HepG2 (cell line): ENCODE measurements around the gene DLX1. TPM values are rescaled to one million over a fixed set of nuclear protein-coding genes. Genes with fewer than 3 reads are reported as not detected.

ENCODE experiments used
- ATAC-seq: fragments of 200-7000 bp; cut with Tn5 transposase; 3 replicates; pipeline ENCODE4 v1.9.1; 2020; ENCODE audit warnings: mild to moderate bottlenecking, moderate library complexity
- BruUV-seq: library from RNA; stranded (reverse); fragments of 400-500 nt; replicated peaks from 2 replicates; lab custom pipeline; 2021; lab: Mats Ljungman, UMichigan
- CTCF ChIA-PET: fragments of 300-600 bp; formaldehyde crosslinking; extraction: SDS; loops from one replicate; lab custom pipeline; 2021; ENCODE audit warnings: low total read pairs, inconsistent platforms, low intra/inter-chr PET ratio; lab: Yijun Ruan, JAX
- POLR2A ChIA-PET: fragments of 350-600 bp; sonication (Branson Sonifier 250); formaldehyde crosslinking; loops from one replicate; lab custom pipeline; 2020; ENCODE audit warnings: antibody characterized with exemption, inconsistent platforms; lab: Yijun Ruan, JAX
- DNase-seq: peaks from one replicate; pipeline ENCODE4 v3.0.0-alpha.2; 2015; ENCODE audit warnings: low spot score
- FAIRE-seq: peaks from 3 replicates; lab custom pipeline; 2011; peaks lifted over from hg19 to GRCh38; lab: Jason Lieb, UNC
- H2AFZ ChIP-seq: one replicate; pipeline ENCODE4 v1.6.1; 2011; ENCODE audit warnings: low read length, inconsistent platforms
- H3K27ac ChIP-seq: fragments of 300-600 bp; 3 replicates; pipeline ENCODE4 v1.8.0; 2011; ENCODE audit warnings: mixed run types, mild to moderate bottlenecking, mixed read lengths, low read length, inconsistent platforms; ENCODE audit not compliant: insufficient read depth; ENCODE audit errors: extremely low read length
- H3K27me3 ChIP-seq, 2 experiments: fragments of 200-600 bp in 1 of 2; 2 replicates in 1 of 2; 3 replicates in 1 of 2; pipeline versions ENCODE4 v1.6.0 to v1.8.0; 2011; ENCODE audit warnings: low read length in 2 of 2, mild to moderate bottlenecking in 2 of 2, moderate library complexity in 2 of 2, inconsistent platforms in 1 of 2; ENCODE audit not compliant: insufficient read depth in 2 of 2, control insufficient read depth in 1 of 2
- H3K36me3 ChIP-seq, 2 experiments: fragments of 200-600 bp in 1 of 2; replicated peaks in 1 of 2; 2 replicates in 1 of 2; 3 replicates in 1 of 2; pipeline versions ENCODE4 v1.5.1 to v1.8.0; 2011; ENCODE audit warnings: low read length in 2 of 2, inconsistent platforms in 1 of 2; ENCODE audit not compliant: insufficient read depth in 2 of 2, control insufficient read depth in 1 of 2
- H3K4me1 ChIP-seq: 2 replicates; pipeline ENCODE4 v1.5.1; 2012; ENCODE audit warnings: low read length, inconsistent platforms; ENCODE audit not compliant: insufficient read depth
- H3K4me2 ChIP-seq: 2 replicates; pipeline ENCODE4 v1.6.0; 2011; ENCODE audit warnings: low read depth, low read length, inconsistent platforms
- H3K4me3 ChIP-seq, 3 experiments: fragments of 200-600 bp in 1 of 3; sonication (generic), shearing (Covaris generic) in 1 of 3; replicated peaks in 1 of 3; 2 replicates each; pipeline ENCODE4 v1.5.1; 2011 to 2016; ENCODE audit warnings: low read length in 3 of 3, inconsistent platforms in 2 of 3, low read depth in 2 of 3, mild to moderate bottlenecking in 2 of 3, control low read depth in 1 of 3, mixed read lengths in 1 of 3; ENCODE audit not compliant: insufficient read depth in 1 of 3
- H3K79me2 ChIP-seq: one replicate; pipeline ENCODE4 v1.6.1; 2011; ENCODE audit warnings: low read length, inconsistent platforms; ENCODE audit not compliant: insufficient read depth
- H3K9ac ChIP-seq: 2 replicates; pipeline ENCODE4 v1.6.0; 2011; ENCODE audit warnings: mild to moderate bottlenecking, low read depth, low read length, inconsistent platforms; ENCODE audit not compliant: insufficient read depth
- H3K9me3 ChIP-seq: 2 replicates; pipeline ENCODE4 v1.5.1; 2012; ENCODE audit warnings: mild to moderate bottlenecking, low read length
- H4K20me1 ChIP-seq: 2 replicates; pipeline ENCODE4 v1.6.0; 2011; ENCODE audit warnings: inconsistent platforms, mild to moderate bottlenecking, low read length, moderate library complexity; ENCODE audit not compliant: insufficient read depth
- FLYWCH1 ChIP-seq: sonication (generic); formaldehyde crosslinking; IDR thresholded peaks from 2 replicates; pipeline ENCODE4 v1.8.1; 2023; ENCODE audit warnings: mild to moderate bottlenecking, missing genetic modification reagents
- FOXK2 ChIP-seq: fragments of 450-650 bp; IDR thresholded peaks from 2 replicates; pipeline ENCODE4 v1.6.1; 2016
- HDAC2 ChIP-seq: sonication (generic); formaldehyde crosslinking; IDR thresholded peaks from 2 replicates; pipeline ENCODE4 v1.4.0; 2020; ENCODE audit warnings: missing genetic modification reagents
- JUN ChIP-seq: sonication (generic); formaldehyde crosslinking; IDR thresholded peaks from 2 replicates; pipeline ENCODE4 v1.4.0; 2020; ENCODE audit warnings: mild to moderate bottlenecking, missing genetic modification reagents
- NKX3-1 ChIP-seq: sonication (generic); formaldehyde crosslinking; IDR thresholded peaks from 2 replicates; pipeline ENCODE4 v1.5.0; 2020; ENCODE audit warnings: missing genetic modification reagents
- NPAS2 ChIP-seq: sonication (generic); formaldehyde crosslinking; IDR thresholded peaks from 2 replicates; pipeline ENCODE4 v1.8.0; 2022; ENCODE audit warnings: mild to moderate bottlenecking, missing genetic modification reagents, borderline replicate concordance
- ONECUT2 ChIP-seq: sonication (generic); formaldehyde crosslinking; IDR thresholded peaks from 2 replicates; pipeline ENCODE4 v1.4.0; 2020; ENCODE audit warnings: missing genetic modification reagents
- PPARG ChIP-seq: conservative IDR thresholded peaks from 2 replicates; pipeline ENCODE4 v1.6.1; 2016; ENCODE audit warnings: missing biosample characterization, missing genetic modification reagents
- SCMH1 ChIP-seq: sonication (generic); formaldehyde crosslinking; IDR thresholded peaks from 2 replicates; pipeline ENCODE4 v1.9.0; 2021; ENCODE audit warnings: missing genetic modification reagents, mild to moderate bottlenecking, borderline replicate concordance
- SIX4 ChIP-seq: sonication (generic); formaldehyde crosslinking; IDR thresholded peaks from 2 replicates; pipeline ENCODE4 v1.4.0; 2020; ENCODE audit warnings: missing genetic modification reagents
- TCF7 ChIP-seq: sonication (generic); IDR thresholded peaks from 2 replicates; pipeline ENCODE4 v1.6.1; 2016; ENCODE audit warnings: antibody characterized with exemption, low read depth
- ZNF547 ChIP-seq: sonication (generic); formaldehyde crosslinking; IDR thresholded peaks from 2 replicates; pipeline ENCODE4 v1.5.1; 2020; ENCODE audit warnings: mild to moderate bottlenecking, missing genetic modification reagents
- ZNF614 ChIP-seq: IDR thresholded peaks from 2 replicates; pipeline ENCODE4 v1.6.1; 2018; ENCODE audit warnings: missing biosample characterization, missing genetic modification reagents, inconsistent platforms, borderline replicate concordance
- ZNF7 ChIP-seq: IDR thresholded peaks from 2 replicates; pipeline ENCODE4 v1.6.1; 2016; ENCODE audit warnings: missing biosample characterization, missing genetic modification reagents
- WGBS: methylation state at CpG from one replicate; pipeline ENCODE4 v1.1.6; 2017; ENCODE audit warnings: low lambda C conversion rate; 5-methylcytosine and 5-hydroxymethylcytosine counted together
- in situ Hi-C: cut with HindIII; loops from 2 replicates; pipeline ENCODE4 v1.10.0; 2017; ENCODE audit warnings: low pct_unique_long_range_greater_than_20kb; ENCODE audit not compliant: extremely low pct_ligation_motif_present
- intact Hi-C: fragments of 100-400 bp; cut with micrococcal nuclease; formaldehyde crosslinking; loops from one replicate; pipeline ENCODE4 v1.10.0; 2022; ENCODE audit not compliant: unreplicated experiment
- polyA plus RNA-seq, 8 experiments: library from polyadenylated mRNA; depleted of rRNA in 3 of 8; stranded (reverse) in 7 of 8; unstranded in 1 of 8; fragments of >200 nt; fragmentation: Illumina TruSeq in 4 of 8; extraction: Trizol in 4 of 8; gene quantifications; 2 replicates each; pipeline versions ENCODE4 v1.2.1 to v1.2.3, GENCODE V29; 2011 to 2016; ENCODE audit warnings: low read depth in 4 of 8, missing spikeins in 1 of 8, mixed read lengths in 1 of 8; ENCODE audit not compliant: insufficient read depth in 1 of 8
- total RNA-seq, 5 experiments: library from RNA; depleted of rRNA; stranded (reverse); fragments of >200 nt; fragmentation: Illumina TruSeq; extraction: Trizol; gene quantifications; 2 replicates each; pipeline ENCODE4 v1.2.3, GENCODE V29; 2016; ENCODE audit warnings: low read depth in 1 of 5
- TF ChIP-seq, protein P1 (sequence below): sonication (generic); formaldehyde crosslinking; IDR thresholded peaks from 2 replicates; pipeline ENCODE4 v1.8.1; 2023; ENCODE audit warnings: missing genetic modification reagents, mild to moderate bottlenecking, borderline replicate concordance
- TF ChIP-seq, protein P2 (sequence below): IDR thresholded peaks from 2 replicates; pipeline ENCODE4 v1.4.0; 2020; ENCODE audit warnings: mild to moderate bottlenecking, missing genetic modification reagents
- TF ChIP-seq, protein P3 (sequence below): sonication (generic); formaldehyde crosslinking; IDR thresholded peaks from 2 replicates; pipeline ENCODE4 v1.8.0; 2022; ENCODE audit warnings: mild to moderate bottlenecking, missing genetic modification reagents

Gene DLX1
- total and polyA plus RNA-seq, 2 of the 13 experiments (the other 11 are each of a cell fraction or from before 2014, with no cell fraction given): 0.18 to 0.86 TPM

DNA sequence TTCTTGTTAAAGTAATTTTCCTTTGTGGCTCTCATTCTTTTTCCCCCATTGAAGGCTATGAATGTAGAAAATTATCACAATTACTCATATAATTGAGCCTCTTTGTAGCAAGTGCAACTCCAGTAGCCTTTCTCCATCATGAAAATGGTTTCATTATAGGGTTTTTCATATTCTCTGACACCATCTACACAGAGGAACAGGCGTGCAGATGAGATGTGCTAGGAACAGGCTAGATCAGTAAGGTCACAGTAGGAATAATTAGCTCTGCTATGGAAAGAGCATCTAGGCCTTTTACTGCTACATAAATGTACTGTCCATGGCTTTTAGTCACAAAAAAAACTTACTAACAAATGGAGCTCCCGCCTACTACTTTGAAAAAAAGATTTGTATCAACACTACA lies 12.6 kb upstream of the DLX1 start (continued):
- TF ChIP-seq SCMH1 (CRISPR knock-in tag) (no peak), ZNF7 (CRISPR knock-in tag) (no peak), ZNF547 (no peak), JUN (CRISPR knock-in tag) (no peak), SIX4 (CRISPR knock-in tag) (no peak)
- TF ChIP-seq, protein P1, sequence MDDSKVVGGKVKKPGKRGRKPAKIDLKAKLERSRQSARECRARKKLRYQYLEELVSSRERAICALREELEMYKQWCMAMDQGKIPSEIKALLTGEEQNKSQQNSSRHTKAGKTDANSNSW (CRISPR knock-in tag): no peak

- H3K27ac ChIP-seq: no peak overlapping the region
- no peaks in the 10 kb centered on the region for H3K27me3 ChIP-seq
- H3K9me3 ChIP-seq: no peaks in the 10 kb centered on the region
- BruUV-seq: no TSS peak
- intact Hi-C loops: no loop called here
- ChIA-PET POLR2A (interaction anchor here (0.9 kb wide), 1 partner anchor 28 kb away, joined by 3 read pairs; no protein-coding TSS in a partner anchor), CTCF (no interaction called here)
- no peak overlapping the region for H3K9ac ChIP-seq
- no peaks in the 10 kb centered on the region for H4K20me1 ChIP-seq
- H2AFZ ChIP-seq: no peak overlapping the region
- FAIRE-seq (peak; percentile 21), ATAC-seq (no peak), DNase-seq (no peak)
- H3K36me3 ChIP-seq: no peaks in the 10 kb centered on the region
- H3K4me2 ChIP-seq: no peak overlapping the region
- in situ Hi-C loops: no loop called here
- no peak overlapping the region for H3K4me3 ChIP-seq
- peaks cover 19% of the 10 kb centered on the region for H3K4me1 ChIP-seq
- 55% methylated on average over 4 of the region's 4 CpGs for WGBS
- no peaks in the 10 kb centered on the region for H3K79me2 ChIP-seq
- TF ChIP-seq, protein P2, sequence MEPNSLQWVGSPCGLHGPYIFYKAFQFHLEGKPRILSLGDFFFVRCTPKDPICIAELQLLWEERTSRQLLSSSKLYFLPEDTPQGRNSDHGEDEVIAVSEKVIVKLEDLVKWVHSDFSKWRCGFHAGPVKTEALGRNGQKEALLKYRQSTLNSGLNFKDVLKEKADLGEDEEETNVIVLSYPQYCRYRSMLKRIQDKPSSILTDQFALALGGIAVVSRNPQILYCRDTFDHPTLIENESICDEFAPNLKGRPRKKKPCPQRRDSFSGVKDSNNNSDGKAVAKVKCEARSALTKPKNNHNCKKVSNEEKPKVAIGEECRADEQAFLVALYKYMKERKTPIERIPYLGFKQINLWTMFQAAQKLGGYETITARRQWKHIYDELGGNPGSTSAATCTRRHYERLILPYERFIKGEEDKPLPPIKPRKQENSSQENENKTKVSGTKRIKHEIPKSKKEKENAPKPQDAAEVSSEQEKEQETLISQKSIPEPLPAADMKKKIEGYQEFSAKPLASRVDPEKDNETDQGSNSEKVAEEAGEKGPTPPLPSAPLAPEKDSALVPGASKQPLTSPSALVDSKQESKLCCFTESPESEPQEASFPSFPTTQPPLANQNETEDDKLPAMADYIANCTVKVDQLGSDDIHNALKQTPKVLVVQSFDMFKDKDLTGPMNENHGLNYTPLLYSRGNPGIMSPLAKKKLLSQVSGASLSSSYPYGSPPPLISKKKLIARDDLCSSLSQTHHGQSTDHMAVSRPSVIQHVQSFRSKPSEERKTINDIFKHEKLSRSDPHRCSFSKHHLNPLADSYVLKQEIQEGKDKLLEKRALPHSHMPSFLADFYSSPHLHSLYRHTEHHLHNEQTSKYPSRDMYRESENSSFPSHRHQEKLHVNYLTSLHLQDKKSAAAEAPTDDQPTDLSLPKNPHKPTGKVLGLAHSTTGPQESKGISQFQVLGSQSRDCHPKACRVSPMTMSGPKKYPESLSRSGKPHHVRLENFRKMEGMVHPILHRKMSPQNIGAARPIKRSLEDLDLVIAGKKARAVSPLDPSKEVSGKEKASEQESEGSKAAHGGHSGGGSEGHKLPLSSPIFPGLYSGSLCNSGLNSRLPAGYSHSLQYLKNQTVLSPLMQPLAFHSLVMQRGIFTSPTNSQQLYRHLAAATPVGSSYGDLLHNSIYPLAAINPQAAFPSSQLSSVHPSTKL (CRISPR knock-in tag): peak; percentile 24; the same call in 1 of the 2 replicates
- TF ChIP-seq NPAS2 (no peak), HDAC2 (CRISPR knock-in tag) (no peak), TCF7 (peak; percentile 19; the same call in 1 of the 2 replicates), ZNF614 (CRISPR knock-in tag) (no peak), FLYWCH1 (CRISPR knock-in tag) (no peak), ONECUT2 (peak; percentile 23; the same call in 1 of the 2 replicates), PPARG (CRISPR knock-in tag) (peak; percentile 62; the same call in 1 of the 2 replicates), NKX3-1 (no peak), FOXK2 (no peak)
- TF ChIP-seq, protein P3, sequence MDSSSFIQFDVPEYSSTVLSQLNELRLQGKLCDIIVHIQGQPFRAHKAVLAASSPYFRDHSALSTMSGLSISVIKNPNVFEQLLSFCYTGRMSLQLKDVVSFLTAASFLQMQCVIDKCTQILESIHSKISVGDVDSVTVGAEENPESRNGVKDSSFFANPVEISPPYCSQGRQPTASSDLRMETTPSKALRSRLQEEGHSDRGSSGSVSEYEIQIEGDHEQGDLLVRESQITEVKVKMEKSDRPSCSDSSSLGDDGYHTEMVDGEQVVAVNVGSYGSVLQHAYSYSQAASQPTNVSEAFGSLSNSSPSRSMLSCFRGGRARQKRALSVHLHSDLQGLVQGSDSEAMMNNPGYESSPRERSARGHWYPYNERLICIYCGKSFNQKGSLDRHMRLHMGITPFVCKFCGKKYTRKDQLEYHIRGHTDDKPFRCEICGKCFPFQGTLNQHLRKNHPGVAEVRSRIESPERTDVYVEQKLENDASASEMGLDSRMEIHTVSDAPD (CRISPR knock-in tag): 0 out of 2 replicates have a peak, but pooled peaks have one; percentile 50
These were observed 11.8 kb upstream of the DLX1 start for GRCh38 chr2:172073518-172073917.
